SK-N-SH (cell line): ENCODE data around the gene ARRDC2. TPM values are rescaled to one million over a fixed set of nuclear protein-coding genes. Genes with fewer than 3 reads are reported as not detected.

Experiments
- CTCF ChIA-PET: fragments of 300-600, 350-600 bp; formaldehyde crosslinking; extraction: SDS; loops from one replicate; lab custom pipeline; 2021; lab: Yijun Ruan, JAX
- POLR2A ChIA-PET: fragments of 350-600 bp; sonication (Branson Sonifier 250); formaldehyde crosslinking; extraction: SDS; loops from one replicate; lab custom pipeline; 2020; ENCODE audit warnings: antibody characterized with exemption, inconsistent platforms; lab: Yijun Ruan, JAX
- DNase-seq: peaks from one replicate; pipeline ENCODE4 v3.0.0; 2012
- H2AFZ ChIP-seq: fragments of 200-600 bp; sonication (generic); 2 replicates; pipeline ENCODE4 v1.8.1; 2016; ENCODE audit warnings: antibody characterized with exemption, mild to moderate bottlenecking, low read depth
- H3F3A ChIP-seq: fragments of 200-600 bp; sonication (generic); replicated peaks from 2 replicates; pipeline ENCODE3; 2016; ENCODE audit warnings: antibody characterized with exemption, mild to moderate bottlenecking; ENCODE audit not compliant: insufficient read depth
- H3K27ac ChIP-seq, 2 experiments: fragments of 200-500 bp in 1 of 2; fragments of 200-600 bp in 1 of 2; sonication (Bioruptor generic) in 1 of 2; sonication (generic), shearing (Covaris generic) in 1 of 2; 2 replicates each; pipeline versions ENCODE4 v1.5.1 to v1.6.1; 2014 to 2016; ENCODE audit warnings: low read depth in 2 of 2, inconsistent platforms in 1 of 2, low read length in 1 of 2, mild to moderate bottlenecking in 1 of 2, mixed read lengths in 1 of 2
- H3K27me3 ChIP-seq: fragments of 200-600 bp; sonication (generic), shearing (Covaris generic); 2 replicates; pipeline ENCODE4 v1.6.1; 2016; ENCODE audit warnings: mixed run types; ENCODE audit not compliant: insufficient read depth
- H3K36me3 ChIP-seq, 2 experiments: fragments of 200-500 bp in 1 of 2; fragments of 200-600 bp in 1 of 2; sonication (Bioruptor generic) in 1 of 2; sonication (generic) in 1 of 2; replicated peaks in 1 of 2; 2 replicates each; pipeline versions ENCODE3 to v1.5.1; 2014 to 2016; ENCODE audit warnings: low read length in 1 of 2, mild to moderate bottlenecking in 1 of 2; ENCODE audit not compliant: insufficient read depth in 2 of 2, control insufficient read depth in 1 of 2
- H3K4me1 ChIP-seq, 2 experiments: fragments of 200-500 bp in 1 of 2; fragments of 200-600 bp in 1 of 2; sonication (Bioruptor generic) in 1 of 2; sonication (generic), shearing (Covaris generic) in 1 of 2; 2 replicates each; pipeline versions ENCODE4 v1.5.1 to v1.6.1; 2014 to 2016; ENCODE audit warnings: low read depth in 1 of 2, low read length in 1 of 2, mixed run types in 1 of 2; ENCODE audit not compliant: insufficient read depth in 2 of 2, control insufficient read depth in 1 of 2
- H3K4me2 ChIP-seq: fragments of 200-600 bp; sonication (generic), shearing (Covaris generic); 2 replicates; pipeline ENCODE4 v1.6.1; 2017; ENCODE audit warnings: mixed run types
- H3K4me3 ChIP-seq, 2 experiments: fragments of 200-500 bp in 1 of 2; fragments of 200-600 bp in 1 of 2; sonication (Bioruptor generic) in 1 of 2; sonication (generic), shearing (Covaris generic) in 1 of 2; 2 replicates each; pipeline versions ENCODE4 v1.5.1 to v1.8.1; 2014 to 2016; ENCODE audit warnings: low read depth in 2 of 2, inconsistent platforms in 1 of 2, low read length in 1 of 2, mild to moderate bottlenecking in 1 of 2, mixed read lengths in 1 of 2, moderate library complexity in 1 of 2
- H3K79me2 ChIP-seq: fragments of 200-600 bp; sonication (generic); 2 replicates; pipeline ENCODE4 v1.8.1; 2017; ENCODE audit warnings: mild to moderate bottlenecking; ENCODE audit not compliant: insufficient read depth
- H3K9ac ChIP-seq: fragments of 200-600 bp; sonication (generic); 2 replicates; pipeline ENCODE4 v1.6.1; 2017; ENCODE audit warnings: mixed run types
- H3K9me2 ChIP-seq: fragments of 200-600 bp; sonication (generic); 2 replicates; pipeline ENCODE4 v1.6.1; 2017; ENCODE audit warnings: mixed run types
- H3K9me3 ChIP-seq: fragments of 200-600 bp; sonication (generic); 2 replicates; pipeline ENCODE4 v1.6.1; 2017; ENCODE audit warnings: mixed run types, mild to moderate bottlenecking, moderate library complexity
- H4K20me1 ChIP-seq: fragments of 200-600 bp; sonication (generic); 2 replicates; pipeline ENCODE4 v1.6.1; 2017; ENCODE audit warnings: mild to moderate bottlenecking, mixed run types; ENCODE audit not compliant: insufficient read depth
- CHD2 ChIP-seq: fragments of 150-350 bp; IDR thresholded peaks from 2 replicates; pipeline ENCODE4 v1.6.1; 2018; ENCODE audit warnings: low read length; ENCODE audit not compliant: partially characterized antibody
- CTCF ChIP-seq: fragments of 200-600 bp; sonication (generic); IDR thresholded peaks from 2 replicates; pipeline ENCODE4 v1.6.1; 2017; ENCODE audit warnings: antibody characterized with exemption, mild to moderate bottlenecking, moderate library complexity
- EP300 ChIP-seq, 2 experiments: IDR thresholded peaks; 2 replicates each; pipeline versions ENCODE4 v1.4.0 to v1.6.1; 2012; ENCODE audit warnings: borderline replicate concordance in 1 of 2, low read depth in 1 of 2, low read length in 1 of 2
- FOXJ3 ChIP-seq: sonication (generic); formaldehyde crosslinking; IDR thresholded peaks from 2 replicates; pipeline ENCODE4 v1.5.1; 2020; ENCODE audit warnings: mild to moderate bottlenecking, missing genetic modification reagents
- GABPA ChIP-seq: IDR thresholded peaks from 2 replicates; pipeline ENCODE4 v1.4.0; 2012; ENCODE audit warnings: low read depth, mild to moderate bottlenecking
- GATA2 ChIP-seq: sonication (generic); formaldehyde crosslinking; IDR thresholded peaks from 2 replicates; pipeline ENCODE4 v1.5.0; 2020; ENCODE audit warnings: mild to moderate bottlenecking, missing genetic modification reagents
- IRF3 ChIP-seq: fragments of 150-350 bp; IDR thresholded peaks from 2 replicates; pipeline ENCODE4 v1.6.1; 2016; ENCODE audit warnings: mild to moderate bottlenecking, low read depth, low read length
- MAX ChIP-seq: IDR thresholded peaks from 2 replicates; pipeline ENCODE4 v1.4.0; 2012; ENCODE audit warnings: low read depth
- MEF2A ChIP-seq: IDR thresholded peaks from 2 replicates; pipeline ENCODE4 v1.4.0; 2012; ENCODE audit warnings: low read depth, borderline replicate concordance
- MXI1 ChIP-seq: IDR thresholded peaks from 2 replicates; pipeline ENCODE4 v1.6.1; 2012; ENCODE audit warnings: mild to moderate bottlenecking, low read depth, low read length, improper control_type of control experiment
- NFIC ChIP-seq: IDR thresholded peaks from 2 replicates; pipeline ENCODE4 v1.4.0; 2012; ENCODE audit warnings: borderline replicate concordance
- NRF1 ChIP-seq: IDR thresholded peaks from 2 replicates; pipeline ENCODE4 v1.6.1; 2012; ENCODE audit warnings: low read depth, mild to moderate bottlenecking, low read length
- PBX3 ChIP-seq: IDR thresholded peaks from 2 replicates; pipeline ENCODE4; 2012
- POLR2AphosphoS5 ChIP-seq: IDR thresholded peaks from 2 replicates; pipeline ENCODE4 v1.6.1; 2012; ENCODE audit warnings: low read depth, low read length
- RAD21 ChIP-seq: IDR thresholded peaks from 2 replicates; pipeline ENCODE4 v1.6.1; 2012; ENCODE audit warnings: mild to moderate bottlenecking, low read length
- RCOR1 ChIP-seq: fragments of 150-350 bp; IDR thresholded peaks from 2 replicates; pipeline ENCODE4 v1.6.1; 2017; ENCODE audit warnings: antibody characterized with exemption, low read length
- RFX5 ChIP-seq: IDR thresholded peaks from 2 replicates; pipeline ENCODE4 v1.6.1; 2012; ENCODE audit warnings: mild to moderate bottlenecking, improper control_type of control experiment, low read length
- SMC3 ChIP-seq: IDR thresholded peaks from 2 replicates; pipeline ENCODE4 v1.6.1; 2012; ENCODE audit warnings: low read depth, low read length, improper control_type of control experiment
- TAF1 ChIP-seq: IDR thresholded peaks from 2 replicates; pipeline ENCODE4 v1.6.1; 2012; ENCODE audit warnings: low read depth, mild to moderate bottlenecking, low read length, moderate library complexity, borderline replicate concordance
- TEAD4 ChIP-seq: IDR thresholded peaks from 2 replicates; pipeline ENCODE4 v1.4.0; 2012; ENCODE audit warnings: mild to moderate bottlenecking, borderline replicate concordance; ENCODE audit not compliant: insufficient read depth
- USF2 ChIP-seq: fragments of 150-350 bp; IDR thresholded peaks from 2 replicates; pipeline ENCODE4 v1.6.1; 2017; ENCODE audit warnings: antibody characterized with exemption, low read length, low read depth, borderline replicate concordance
- ZBTB33 ChIP-seq: IDR thresholded peaks from 2 replicates; pipeline ENCODE4 v1.4.0; 2012; ENCODE audit warnings: low read depth, borderline replicate concordance
- WGBS: methylation state at CpG from one replicate; pipeline ENCODE4 v1.1.6; 2017; ENCODE audit warnings: low lambda C conversion rate; 5-methylcytosine and 5-hydroxymethylcytosine counted together
- polyA plus RNA-seq, 3 experiments: library from polyadenylated mRNA; depleted of rRNA; stranded (reverse); fragments of >200 nt; gene quantifications; 2 replicates each; pipeline ENCODE4 v1.2.3, GENCODE V29; 2012

The ARRDC2 gene
- polyA plus RNA-seq, 1 of the 3 experiments (the other 2 are of a cell fraction): 5.5 TPM

- TF ChIP-seq USF2: no peak
- no peak for TF ChIP-seq SMC3
- no peak for TF ChIP-seq NFIC
- no peak for TF ChIP-seq PBX3
These were observed 9.8 kb upstream of the ARRDC2 start (continued) for GRCh38 chr19:17997969-17998826.

GRCh38 chr19:17998827-17999150 lies 9.2 kb upstream of the ARRDC2 start:
- Histone ChIP-seq H3K9ac (no peak overlapping the region), H3K27me3 (no peaks in the 10 kb centered on the region), H3K36me3 (no peaks in the 10 kb centered on the region), H4K20me1 (no peaks in the 10 kb centered on the region), H3K4me3 (no peak overlapping the region), H3K4me1 (peaks cover 0 to 4% of the 10 kb centered on the region in 2 experiments; a peak in 1 of 4 replicates), H3K27ac (no peak overlapping the region), H3F3A (peaks cover 3% of the 10 kb centered on the region), H3K79me2 (peaks cover 9% of the 10 kb centered on the region; the same call in 1 of the 2 replicates), H3K4me2 (no peak overlapping the region), H3K9me3 (no peaks in the 10 kb centered on the region), H3K9me2 (no peaks in the 10 kb centered on the region), H2AFZ (no peak overlapping the region)
- ChIA-PET POLR2A (interaction anchor here (2.5 kb wide), 1 partner anchor 61 kb away, joined by 6 read pairs; no protein-coding TSS in a partner anchor), CTCF (interaction anchor here (0.7 to 16.7 kb wide), 7 partner anchors 9 to 1361 kb away, joined by 3 to 464 read pairs (median 18); partner anchors contain the start of genes ARRDC2, CCDC124 and KCNN1)
- WGBS: 60% methylated on average over 1 of the region's 5 CpGs
- DNase-seq: no peak
- TF ChIP-seq RAD21 (no peak), SMC3 (no peak), RCOR1 (no peak), GATA2 (CRISPR knock-in tag) (no peak), MXI1 (no peak), EP300 (IDR thresholded peaks at IDR 0.05; ENCODE audit: borderline replicate concordance in 1 of 2, low read depth in 1 of 2, low read length in 1 of 2) (no peak), RFX5 (no peak), CTCF (no peak), GABPA (no peak), MEF2A (no peak), NRF1 (no peak), TAF1 (no peak), CHD2 (no peak), ZBTB33 (no peak), POLR2AphosphoS5 (no peak), FOXJ3 (no peak), IRF3 (no peak), TEAD4 (no peak), PBX3 (no peak), MAX (no peak)
